NCI-H1417 treated with DMSO at 0.1 percent for 48 hours (cell line): ENCODE measurements around the gene PACRGL.
"Not testable (repeated sequence)": the region's sequence is repeated elsewhere in the genome, so short reads cannot be mapped to it uniquely, and the experiment has no call there.

Source experiments
- DNase-seq: peaks from one replicate; lab custom pipeline; 2025; lab: John Stamatoyannopoulos, UW

PACRGL gene

DNA sequence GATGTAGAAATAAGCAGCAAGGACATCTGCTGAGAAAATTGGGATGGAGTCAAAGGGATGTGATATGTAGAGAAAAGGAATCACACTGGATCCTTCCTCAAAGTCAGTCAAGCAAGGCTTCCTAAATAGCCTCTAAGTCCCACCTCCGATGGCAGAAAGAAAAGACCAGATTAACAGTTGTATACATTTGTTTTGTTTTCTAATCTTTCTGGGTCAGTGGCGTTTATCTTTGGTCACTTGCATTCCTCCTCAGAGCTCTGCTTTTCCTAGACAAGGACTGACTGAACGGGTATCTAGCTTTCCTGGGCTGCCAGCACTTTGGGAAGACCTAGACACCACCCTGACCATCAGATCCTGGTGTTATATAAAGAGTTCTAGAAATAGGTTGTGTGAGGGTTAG, 23.2 kb downstream of the PACRGL start:
- no peak for DNase-seq

DNA sequence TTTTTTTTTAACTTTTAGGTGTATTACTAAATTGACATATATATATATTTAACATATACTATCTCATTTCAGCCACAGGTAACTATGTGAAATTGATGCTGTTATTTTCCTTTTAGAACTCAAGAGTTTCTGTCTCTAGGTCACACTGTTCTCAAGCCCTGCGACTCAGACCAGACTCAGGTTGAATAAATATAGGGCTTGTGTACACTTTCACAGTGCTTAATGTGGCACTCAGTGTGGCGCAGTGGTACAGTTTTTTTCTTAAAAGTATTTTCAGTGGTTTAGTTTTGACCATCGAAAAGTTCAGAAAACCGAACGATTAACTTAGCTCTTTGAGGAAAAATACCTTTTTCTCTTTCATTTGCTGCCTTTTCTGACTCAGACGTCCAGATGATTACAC, 24.7 kb downstream of the PACRGL start:
- no peak for DNase-seq

DNA sequence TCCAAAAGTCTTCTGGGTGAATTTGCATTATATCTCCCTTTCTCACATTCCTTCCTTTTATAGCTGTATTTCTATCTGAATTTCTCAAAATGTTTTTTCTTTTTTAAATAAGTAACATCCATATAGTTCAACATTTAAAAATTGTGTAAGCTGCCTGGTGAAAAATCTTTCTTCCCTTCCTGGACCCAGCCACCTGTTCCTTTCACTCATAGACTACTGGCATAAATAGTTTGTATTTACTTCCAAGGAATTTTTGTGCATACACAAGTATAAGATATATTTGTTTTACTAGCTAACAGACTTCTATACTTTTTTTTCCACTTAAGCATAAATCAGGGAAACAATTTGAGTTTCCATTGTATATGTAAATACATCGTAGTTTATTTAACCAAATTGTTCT, 35.7 kb downstream of the PACRGL start:
- no peak for DNase-seq

DNA sequence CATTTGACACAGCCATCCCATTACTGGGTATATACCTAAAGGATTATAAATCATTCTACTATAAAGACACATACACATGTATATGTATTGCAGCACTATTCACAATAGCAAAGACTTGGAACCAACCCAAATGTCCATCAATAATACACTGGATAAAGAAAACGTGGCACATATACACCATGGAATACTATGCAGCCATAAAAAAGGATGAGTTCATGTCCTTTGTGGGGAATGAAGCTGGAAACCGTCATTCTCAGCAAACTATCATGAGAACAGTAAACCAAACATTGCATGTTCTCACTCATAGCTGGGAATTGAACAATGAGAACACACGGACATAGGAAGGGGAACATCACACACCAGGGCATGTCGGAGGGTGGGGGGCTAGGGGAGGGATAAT, 45.7 kb downstream of the PACRGL start:
- not testable (repeated sequence) for DNase-seq

DNA sequence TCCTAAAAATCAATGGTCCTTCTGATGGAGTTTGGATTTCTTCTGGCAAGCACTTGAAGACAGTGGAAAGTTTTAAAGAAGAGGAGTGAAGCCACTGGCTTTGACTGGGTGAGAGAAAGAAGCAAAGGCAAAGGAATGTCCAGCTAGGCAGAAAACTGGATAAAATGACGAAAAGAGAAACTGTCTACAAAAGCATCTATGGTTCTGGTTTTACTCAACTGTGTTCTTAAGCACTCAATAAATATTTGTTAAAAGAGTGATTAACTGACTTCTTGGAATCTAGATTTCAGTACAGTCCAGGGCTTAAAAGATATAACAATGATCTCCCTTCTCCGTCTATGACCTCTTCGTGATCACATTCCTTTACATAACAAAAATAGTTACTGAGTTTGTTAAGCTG, 52.4 kb downstream of the PACRGL start:
- no peak for DNase-seq

DNA sequence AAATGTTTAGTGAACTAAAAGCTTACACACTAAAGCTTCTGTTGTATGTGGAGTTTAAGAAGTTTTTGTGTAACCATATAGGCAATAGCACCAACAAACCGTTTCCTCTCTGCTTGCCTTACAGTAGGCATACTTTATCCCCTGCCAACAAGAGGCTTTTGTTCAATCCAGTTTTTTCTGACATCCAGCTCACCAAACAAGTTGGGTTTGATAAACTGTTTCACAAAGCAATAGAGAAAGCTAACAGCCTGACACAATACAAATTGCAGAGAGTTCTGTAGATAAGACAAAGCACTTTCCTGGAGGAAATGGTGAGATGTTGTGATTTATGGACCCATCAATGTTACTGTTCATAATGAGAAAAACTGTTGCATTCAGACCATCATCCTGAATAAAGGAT, 53.8 kb downstream of the PACRGL start:
- DNase-seq, result no peak

DNA sequence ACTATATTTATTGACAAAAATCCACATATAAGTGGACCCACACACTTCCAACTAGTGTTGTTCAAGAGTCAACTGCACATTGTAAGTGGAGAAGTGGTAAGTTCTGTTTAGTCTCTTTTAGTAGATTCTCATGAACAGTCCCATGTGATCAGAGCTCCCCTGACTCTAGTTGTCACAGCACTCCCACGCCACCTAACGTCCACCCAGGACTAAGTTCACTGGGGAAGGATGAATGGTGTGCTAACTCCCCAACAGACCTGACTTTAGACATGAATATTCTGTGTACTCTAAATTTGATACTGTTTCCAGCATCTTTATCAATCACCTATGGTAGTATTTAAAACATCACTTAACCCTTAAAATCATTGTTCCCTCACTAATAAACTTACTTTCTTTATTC, 59.8 kb downstream of the PACRGL start:
- DNase-seq, result no peak

DNA sequence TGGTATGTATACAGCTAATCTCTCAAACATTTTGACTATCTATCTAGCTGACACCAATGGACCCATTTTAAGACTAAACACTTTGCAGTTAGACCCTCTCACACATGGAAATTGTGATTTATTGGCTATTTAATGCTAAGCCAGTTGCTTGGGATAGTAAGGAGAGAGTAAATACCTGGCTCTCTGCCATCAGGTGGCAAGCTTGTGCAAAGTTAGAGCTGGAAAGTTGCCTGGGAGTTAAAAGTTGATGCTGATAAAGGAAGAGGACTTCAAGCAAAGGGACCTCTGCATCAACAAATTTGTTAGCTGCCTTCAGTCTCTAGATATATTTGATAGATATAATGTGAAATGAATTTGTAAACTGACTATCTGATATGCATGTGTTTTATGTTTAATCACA, 61.1 kb downstream of the PACRGL start:
- no peak for DNase-seq

DNA sequence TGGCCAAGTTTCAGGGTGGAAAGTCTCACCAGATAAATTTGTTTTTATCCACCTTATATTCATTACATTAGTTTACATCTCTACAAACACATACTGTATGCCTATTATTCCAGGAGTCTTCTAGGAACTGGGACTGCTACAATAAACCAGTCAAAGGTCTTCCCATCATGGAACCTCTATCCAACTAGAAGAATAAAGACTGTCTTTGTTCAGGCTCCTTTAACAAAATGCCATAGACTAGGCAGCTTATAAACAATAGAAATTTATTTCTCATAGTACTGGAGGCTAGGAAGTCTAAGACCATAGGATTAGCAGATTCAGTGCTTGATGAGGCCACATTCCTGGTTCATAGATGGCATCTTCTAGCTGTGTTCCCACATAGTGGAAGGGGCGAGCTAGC, 61.6 kb downstream of the PACRGL start:
- no peak for DNase-seq

DNA sequence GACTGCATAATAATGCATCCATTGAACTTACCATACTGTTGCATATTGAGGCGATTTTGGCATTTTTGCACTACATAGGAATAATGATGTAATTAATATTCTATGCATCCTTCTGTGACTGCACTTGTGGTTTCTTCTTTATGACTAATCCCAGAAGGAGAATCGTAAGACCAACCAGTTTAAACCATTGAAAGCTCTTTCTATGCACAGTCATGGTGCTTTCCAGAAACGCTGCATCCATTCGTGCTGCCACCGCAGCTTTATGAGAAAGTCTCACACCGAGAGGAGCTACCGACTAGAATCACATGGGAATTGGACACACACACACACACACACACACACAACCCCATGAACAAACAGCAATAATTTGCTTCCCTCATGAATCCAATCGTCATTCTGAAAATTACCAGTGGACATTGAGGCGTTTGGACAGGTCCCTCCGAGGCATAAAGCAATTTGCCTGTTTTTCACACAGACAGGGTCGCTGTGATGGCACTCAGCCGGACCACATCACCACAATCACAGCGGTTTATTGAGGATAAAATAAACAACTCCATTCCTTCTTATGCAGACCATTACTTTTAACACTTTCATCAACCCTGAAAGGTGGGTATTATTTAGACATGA, 64.2 kb downstream of the PACRGL start:
- no peak for DNase-seq

DNA sequence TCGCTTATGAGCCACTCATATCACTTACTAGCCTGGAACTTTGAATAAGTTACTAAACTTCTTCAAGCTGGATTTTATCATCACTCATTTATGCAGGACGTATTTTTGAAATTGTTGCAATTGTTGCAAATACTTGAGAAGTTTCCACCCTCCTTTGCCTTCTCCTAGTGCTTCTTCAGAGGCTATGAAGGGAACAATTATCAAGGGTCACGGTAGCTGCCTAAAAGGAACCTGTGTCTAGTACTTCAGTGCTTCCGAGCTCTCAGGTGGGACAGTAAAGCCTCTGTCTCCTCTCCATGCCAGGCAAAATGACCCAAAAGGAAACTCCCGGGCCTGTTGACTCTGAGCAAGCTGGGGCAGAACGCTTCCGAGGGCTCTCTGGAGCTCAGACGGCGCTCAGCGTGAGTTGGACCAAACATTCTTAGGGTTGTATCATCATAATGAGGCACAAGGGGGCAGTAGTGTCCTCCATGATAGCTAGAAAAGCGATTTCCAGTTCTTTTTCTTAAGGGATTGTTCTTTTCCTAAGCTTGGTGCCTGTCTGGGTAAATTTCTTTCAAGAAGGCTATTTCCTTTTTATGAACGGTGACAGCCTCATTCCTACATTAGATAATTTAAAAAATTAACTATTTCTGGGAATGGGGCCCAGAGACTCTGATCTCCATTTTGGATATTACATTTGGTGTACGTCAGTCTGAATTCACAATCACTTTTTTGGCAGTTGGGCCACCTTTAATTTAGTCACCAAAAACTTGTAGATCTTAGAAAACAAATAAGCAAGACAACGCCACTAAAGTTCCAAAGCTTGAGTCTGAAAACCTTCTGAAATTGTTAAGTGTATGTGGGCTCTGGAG, 73.1 kb downstream of the PACRGL start:
- DNase-seq, result peak; percentile 15

DNA sequence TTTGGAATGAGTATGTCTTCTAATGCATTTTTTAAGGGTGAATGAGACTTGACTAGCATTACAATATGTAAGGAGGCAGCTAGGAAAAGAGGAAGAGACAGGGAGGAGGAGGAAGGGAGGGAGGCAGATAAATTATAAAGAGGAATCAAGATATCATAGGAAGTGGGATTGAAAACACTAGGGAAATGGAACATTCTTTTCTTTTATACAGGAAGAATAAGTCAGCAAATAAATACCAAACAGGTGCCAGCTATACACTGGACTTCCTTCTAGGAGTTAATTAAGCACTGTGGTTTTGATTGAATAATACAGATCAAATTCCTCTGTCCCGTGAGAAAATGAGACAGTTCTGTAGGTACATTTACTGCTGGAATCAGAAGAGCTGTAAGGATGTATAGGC, 78.6 kb downstream of the PACRGL start:
- DNase-seq, result no peak

DNA sequence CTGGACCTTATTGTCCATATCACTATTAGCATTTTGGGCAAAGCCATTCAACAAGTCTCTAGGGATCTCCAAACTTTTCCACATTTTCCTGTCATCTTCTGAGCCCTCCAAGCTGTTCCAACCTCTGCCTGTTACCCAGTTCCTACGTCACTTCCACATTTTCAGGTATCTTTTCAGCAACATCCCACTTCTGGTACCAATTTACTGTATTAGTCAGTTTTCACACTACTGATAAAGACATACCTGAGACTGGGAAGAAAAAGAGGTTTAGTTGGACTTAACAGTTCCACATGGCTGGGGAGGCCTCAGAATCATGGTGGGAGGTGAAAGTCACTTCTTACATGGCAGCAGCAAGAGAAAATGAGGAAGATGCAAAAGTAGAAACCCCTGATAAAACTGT, 82.9 kb downstream of the PACRGL start:
- DNase-seq, result not testable (repeated sequence)

DNA sequence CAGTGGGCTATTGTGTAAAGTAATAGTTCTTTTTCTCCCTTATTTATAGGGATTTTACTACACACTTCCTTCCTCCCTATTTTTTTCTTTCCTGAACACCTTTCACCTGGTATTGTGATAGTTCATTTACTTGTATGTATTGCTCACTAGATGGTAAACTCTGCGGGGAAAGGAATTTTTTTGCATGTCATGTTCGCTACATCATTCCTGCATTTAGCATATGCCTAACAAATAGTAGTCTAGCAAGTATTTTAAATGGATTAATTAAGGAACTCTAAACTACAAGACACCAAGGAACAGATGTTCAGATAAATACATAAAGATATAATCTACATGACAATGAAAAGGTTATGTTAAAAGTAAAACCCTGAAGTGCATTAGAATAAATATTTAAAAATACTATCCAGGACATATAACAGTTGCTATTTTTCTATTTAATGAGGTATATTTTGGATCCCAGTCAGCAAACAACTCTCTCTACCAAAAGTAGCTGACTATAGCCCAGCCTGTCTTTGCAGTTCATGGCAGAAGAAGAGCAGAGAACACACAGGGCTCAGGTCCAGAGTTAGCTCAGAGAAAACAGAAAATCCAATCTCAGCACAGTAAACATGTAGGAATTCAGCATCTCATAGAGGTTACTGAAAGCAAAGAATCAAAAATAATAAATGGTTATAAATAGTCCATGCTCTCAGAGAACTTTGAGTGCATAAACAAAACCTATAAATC, 87.8 kb downstream of the PACRGL start:
- DNase-seq, result no peak
